ENCODE results near the gene SH3RF3.
A peak's percentile ranks its signal among the peaks of the same experiment; 100 is the strongest.

SH3RF3 gene

GRCh38 chr2:109545828-109546713 is 417.1 kb downstream of the SH3RF3 start:
- Histone ChIP-seq H3K27me3 (replicated peaks; ENCODE audit: control insufficient read depth, insufficient read depth, low read length) (no peaks in the 10 kb centered on the region), H3K36me3 (ENCODE audit: control insufficient read depth, insufficient read depth, low read length) (no peaks in the 10 kb centered on the region), H3K4me3 (replicated peaks; ENCODE audit: low read depth, low read length) (no peak overlapping the region)
- peak; percentile 52 for DNase-seq (ENCODE audit: extremely low read depth, insufficient read length)
- peak; percentile 94 for TF ChIP-seq CTCF (IDR thresholded peaks at IDR 0.05; ENCODE audit: insufficient read depth, low read length, poor library complexity, severe bottlenecking)

- no peak overlapping the region for H3K4me3 ChIP-seq (replicated peaks; ENCODE audit: low read depth, low read length)
- no peak for DNase-seq (ENCODE audit: extremely low read depth, insufficient read length)
- TF ChIP-seq CTCF (IDR thresholded peaks at IDR 0.05; ENCODE audit: insufficient read depth, low read length, poor library complexity, severe bottlenecking) = no peak
- no peaks in the 10 kb centered on the region for H3K36me3 ChIP-seq (ENCODE audit: control insufficient read depth, insufficient read depth, low read length)
- H3K27me3 ChIP-seq (replicated peaks; ENCODE audit: control insufficient read depth, insufficient read depth, low read length) = no peaks in the 10 kb centered on the region
Observed at GRCh38 chr2:109547280-109547679, 418.3 kb downstream of the SH3RF3 start.

GRCh38 chr2:109549016-109549590 is 420.1 kb downstream of the SH3RF3 start:
- Histone ChIP-seq H3K4me3 (replicated peaks; ENCODE audit: low read depth, low read length) (no peak overlapping the region), H3K36me3 (ENCODE audit: control insufficient read depth, insufficient read depth, low read length) (no peaks in the 10 kb centered on the region), H3K27me3 (replicated peaks; ENCODE audit: control insufficient read depth, insufficient read depth, low read length) (no peaks in the 10 kb centered on the region)
- no peak for TF ChIP-seq CTCF (IDR thresholded peaks at IDR 0.05; ENCODE audit: insufficient read depth, low read length, poor library complexity, severe bottlenecking)
- no peak for DNase-seq (ENCODE audit: extremely low read depth, insufficient read length)
